Activated T-cell treated with anti-CD3 and anti-CD28 coated beads, Interleukin-2, amount 50 U/mL, for 1 hour (primary cell): Measurements from ENCODE around the gene ZNF528.
A peak's percentile ranks its signal among the peaks of the same experiment; 100 is the strongest.

Source experiments
- DNase-seq: peaks from one replicate; pipeline ENCODE4 v3.0.0-alpha.2; 2020

ZNF528 gene

DNA sequence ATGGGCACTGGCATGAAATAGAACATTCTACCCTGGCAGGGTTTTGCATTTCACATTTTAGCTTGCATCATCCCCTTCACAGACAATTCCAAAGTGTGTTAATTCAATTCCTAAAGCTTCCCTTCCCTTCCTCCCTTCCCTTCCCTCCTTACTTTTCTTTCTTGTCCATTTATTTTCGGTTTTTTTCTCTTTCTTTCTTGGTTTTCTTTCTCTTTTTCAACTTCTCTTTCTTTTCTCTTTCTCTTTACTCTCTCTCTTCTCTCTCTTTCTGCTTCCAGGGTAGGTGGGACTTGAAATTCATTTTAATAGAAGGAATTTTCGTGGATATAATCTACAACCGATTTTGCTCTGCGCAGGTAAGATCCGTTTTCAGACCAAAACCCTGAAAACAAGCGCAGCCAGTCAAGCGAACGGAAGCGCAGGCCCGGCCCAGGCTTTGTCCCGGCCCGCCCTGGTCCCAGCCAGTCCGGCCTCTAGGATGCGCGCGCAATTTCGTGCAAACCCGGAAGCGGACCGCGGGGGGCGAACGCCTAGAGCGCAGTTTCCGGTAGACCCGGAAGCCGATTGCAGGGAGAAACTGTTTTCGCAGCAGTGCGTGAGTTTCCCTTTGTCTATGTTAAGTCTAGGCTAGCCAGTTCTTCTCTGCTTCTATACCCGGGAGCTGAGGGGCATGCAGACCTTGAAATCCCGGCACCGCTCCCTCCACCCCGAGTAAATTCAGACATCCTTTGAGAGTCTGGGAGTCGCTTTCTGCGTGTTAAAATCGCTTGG lies at the start of gene ZNF528:
Gene ZNF528 (plus strand): TSS at position 540 of the 771 bp plus-strand sequence. CDS start 4,165 bp downstream, outside the sequence.
- peak; percentile 91 for DNase-seq

DNA sequence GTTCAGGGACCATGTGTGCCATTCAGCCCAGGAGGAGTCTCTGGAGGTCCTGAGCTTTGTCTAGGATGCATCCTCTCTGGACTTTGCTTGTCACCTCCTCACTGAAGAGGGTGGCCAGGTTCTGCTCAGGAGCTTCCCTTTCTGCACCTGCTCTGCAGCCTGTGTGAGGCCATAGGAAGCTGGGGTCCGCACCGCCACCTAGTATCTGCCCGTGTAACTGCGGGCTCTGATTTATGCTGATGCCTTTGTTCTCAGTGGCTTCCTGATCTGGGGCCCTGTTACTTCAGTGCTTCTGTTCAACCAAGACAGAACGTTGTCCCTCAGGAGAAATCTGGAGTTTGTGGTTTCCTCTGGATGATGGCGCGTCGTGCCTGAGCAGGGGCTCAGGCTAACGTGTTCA lies 46.1 kb upstream of the ZNF528 start:
- DNase-seq: no peak

DNA sequence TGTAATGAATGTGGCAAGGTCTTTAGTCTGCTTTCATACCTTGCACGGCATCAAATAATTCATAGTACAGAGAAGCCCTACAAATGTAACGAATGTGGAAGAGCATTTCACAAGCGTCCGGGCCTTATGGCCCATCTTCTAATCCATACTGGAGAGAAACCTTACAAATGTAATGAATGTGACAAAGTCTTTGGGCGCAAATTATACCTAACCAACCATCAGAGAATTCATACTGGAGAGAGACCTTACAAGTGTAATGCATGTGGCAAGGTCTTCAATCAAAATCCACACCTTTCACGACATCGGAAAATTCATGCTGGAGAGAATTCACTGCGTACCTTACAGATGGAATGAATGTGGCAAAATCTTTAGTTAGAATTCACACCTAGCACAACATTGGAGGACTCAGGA lies 31.2 kb upstream of the ZNF528 start:
- no peak for DNase-seq

DNA sequence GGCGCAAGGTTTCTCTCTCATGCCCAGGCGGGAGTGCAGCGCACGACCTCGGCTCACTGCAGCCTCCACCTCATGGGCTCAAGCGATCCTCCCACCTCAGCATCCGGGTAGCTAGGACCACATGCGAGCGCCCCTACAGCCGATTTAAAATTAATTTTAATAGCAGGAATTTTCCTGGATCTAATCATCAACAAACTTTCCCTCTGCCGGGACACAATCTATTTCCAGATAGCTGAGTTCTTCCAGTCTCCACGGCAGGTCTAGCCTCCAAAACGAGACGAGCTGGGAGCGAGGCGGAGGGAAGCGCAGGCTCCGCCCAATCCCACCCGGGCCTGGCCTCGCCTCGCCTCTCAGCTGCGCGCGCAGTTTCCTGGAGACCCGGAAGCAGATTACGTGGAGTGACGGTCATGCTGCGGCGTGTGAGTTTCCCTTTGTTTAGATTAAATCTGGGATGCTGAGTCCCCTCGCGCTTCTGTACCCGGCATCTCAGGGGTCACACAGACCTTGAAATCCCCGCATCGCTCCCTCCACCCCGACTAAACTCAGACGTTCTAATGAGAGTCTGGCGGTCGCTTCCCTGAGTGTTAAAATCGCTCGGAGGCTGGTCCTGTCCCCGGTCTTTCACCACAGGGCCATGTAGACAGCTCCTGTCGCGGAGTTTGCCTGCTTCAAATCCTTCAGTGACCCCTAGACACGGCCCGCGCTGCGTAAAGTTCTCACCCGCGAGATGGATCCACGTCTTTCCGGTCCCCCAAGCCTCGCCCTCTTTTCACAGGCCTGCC lies 27.9 kb upstream of the ZNF528 start, which contains the start of gene ZNF880:
Gene ZNF880 (plus strand): TSS at position 365 of the 782 bp plus-strand sequence. CDS start 43 bp downstream, at position 408.
- peak; percentile 85 for DNase-seq

DNA sequence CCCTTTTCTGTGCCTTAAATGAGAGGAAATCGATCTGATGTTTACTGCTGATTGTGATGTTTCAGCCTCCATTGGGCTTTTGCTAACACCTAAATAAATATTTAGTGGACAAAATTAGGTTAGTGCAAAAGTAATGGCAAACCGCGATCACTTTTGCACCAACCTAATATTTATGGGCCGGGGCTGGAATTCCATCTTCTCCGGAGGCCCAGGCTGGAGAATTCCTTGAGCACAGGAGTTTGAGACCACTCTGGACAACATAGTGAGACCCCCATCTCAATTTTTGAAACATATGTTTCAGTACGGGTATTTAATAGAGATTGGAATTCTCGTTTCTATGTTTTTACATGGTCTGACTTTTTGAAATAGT lies 27.3 kb upstream of the ZNF528 start:
- no peak for DNase-seq

DNA sequence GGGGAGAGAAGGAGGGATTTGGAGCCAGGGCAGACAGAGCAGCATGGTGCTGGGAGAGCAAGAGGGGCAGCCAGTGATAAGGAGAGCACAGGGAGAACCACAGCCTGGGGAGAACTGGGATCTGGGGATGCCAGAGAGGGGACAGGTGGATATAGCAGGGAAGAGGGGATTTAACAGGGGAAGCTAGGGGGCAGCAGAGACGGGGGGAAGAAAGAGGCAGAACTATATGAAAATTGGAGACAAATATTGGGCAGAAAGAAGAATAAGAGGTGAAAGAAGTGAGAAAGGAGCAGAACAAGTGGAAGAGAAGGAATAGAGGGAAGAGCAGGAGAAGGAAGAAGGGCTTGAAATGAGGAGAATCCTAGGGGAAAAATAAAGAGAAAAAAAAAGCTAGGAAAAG lies 6.5 kb upstream of the ZNF528 start:
- DNase-seq: no peak

DNA sequence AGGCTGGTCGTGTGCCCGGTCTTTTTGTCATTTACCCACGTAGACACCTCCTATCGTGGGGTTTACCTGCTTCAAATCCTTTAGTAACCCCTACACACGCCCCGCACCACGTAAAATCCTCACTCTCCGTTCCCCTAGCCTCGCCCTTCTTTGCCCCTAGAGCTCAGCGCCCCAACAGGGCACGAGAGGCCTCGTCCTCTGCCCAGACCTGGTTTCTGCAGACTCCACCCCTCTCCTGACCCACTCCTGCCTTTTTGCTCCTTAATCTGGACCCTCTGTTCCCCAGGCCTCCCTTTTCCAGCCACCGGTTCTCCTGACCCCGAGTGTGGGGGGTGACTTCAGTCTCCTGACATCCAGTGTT lies 412 bp downstream of the ZNF528 start:
- DNase-seq: no peak

DNA sequence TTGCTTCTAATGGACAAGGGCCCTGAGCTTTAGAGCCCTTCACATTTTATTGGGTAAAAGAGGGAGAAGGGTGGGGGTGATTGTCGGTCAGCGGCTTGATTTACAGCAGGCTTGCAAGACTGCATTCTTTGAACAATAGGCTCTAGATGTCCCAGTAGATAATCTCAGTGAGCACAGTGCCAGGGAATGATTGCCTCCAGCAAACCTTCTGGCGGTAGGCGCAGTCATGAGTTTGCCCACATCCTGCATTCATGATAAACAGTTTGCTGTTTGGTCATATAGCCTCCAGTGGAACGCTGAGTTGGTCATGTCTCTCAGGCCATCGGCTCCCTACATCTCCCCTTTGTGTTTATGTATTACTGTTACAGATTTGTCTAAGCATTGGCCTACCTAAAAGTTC lies 12.6 kb downstream of the ZNF528 start:
- DNase-seq: no peak

DNA sequence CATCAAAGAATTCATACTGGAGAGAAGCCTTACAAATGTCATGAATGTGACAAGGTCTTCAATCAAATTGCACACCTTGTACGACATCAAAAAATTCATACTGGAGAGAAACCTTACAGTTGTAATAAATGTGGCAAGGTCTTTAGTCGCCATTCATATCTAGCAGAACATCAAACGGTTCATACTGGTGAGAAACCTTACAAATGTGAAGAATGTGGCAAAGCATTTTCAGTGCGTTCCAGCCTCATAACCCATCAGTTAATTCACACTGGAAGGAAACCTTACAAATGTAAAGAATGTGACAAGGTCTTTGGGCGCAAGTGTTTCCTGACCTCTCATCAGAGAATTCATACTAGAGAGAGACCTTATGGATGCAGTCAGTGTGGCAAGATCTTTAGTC lies 18.1 kb downstream of the ZNF528 start:
- no peak for DNase-seq

DNA sequence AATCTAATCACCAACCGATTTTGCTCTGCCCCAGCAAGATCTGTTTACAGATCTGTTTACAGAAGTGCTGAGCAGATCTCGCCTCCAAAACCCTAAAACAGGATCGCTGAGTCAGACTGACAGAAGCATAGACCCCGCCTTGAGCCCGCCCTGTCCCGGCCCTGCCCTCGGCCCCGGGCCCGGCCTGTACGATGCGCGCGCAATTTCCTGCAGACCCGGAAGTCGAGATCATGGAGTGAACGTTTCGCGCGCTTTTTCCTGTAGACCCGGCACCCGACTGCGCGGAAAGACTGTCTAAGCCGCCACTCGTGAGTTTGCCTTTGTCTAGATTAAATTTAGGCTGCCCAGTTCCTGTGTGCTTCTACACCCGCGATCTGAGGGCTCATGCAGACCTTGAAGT lies 31.3 kb downstream of the ZNF528 start, which contains the start of gene ZNF534:
Gene ZNF534 (plus strand): TSS at position 212 of the 400 bp plus-strand sequence. CDS start 2,327 bp downstream, outside the sequence.
- no peak for DNase-seq

DNA sequence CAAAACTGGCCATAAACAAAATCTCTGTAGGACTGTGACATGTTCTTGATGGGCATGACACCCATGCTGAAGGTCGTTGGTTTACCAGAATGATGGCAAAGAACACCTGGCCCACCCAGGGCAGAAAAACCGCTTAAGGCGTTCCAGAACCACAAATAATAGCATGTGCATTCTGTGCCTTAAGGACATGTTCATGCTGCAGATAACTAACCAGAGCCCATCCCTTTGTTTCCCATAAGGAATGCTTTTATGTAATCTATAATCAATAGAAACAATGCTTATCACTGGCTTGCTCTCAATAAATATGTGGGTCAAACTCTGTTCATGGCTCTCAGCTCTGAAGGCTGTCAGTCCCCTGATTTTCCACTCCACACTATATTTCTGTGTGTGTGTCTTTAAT lies 44.5 kb downstream of the ZNF528 start:
- no peak for DNase-seq

DNA sequence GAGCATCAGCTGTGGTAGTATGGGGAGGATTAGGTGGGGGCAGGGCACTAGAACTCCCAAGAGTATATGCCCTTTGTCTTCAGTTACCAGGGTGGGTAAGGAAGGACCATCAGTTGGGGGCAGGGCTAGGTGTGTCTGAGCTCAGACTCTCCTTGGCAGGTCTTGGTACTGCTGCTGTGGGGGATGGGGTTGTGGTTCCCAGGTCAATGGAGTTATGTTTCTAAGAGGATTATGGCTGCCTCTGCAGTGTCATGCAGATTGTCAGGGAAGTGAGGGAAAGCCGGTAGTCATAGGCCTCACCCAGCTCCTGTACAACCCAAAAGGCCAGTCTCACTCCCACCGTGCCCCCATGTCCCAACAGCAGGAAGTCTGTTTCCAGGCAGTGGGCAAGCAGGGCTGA lies 46.9 kb downstream of the ZNF528 start:
- DNase-seq: no peak

DNA sequence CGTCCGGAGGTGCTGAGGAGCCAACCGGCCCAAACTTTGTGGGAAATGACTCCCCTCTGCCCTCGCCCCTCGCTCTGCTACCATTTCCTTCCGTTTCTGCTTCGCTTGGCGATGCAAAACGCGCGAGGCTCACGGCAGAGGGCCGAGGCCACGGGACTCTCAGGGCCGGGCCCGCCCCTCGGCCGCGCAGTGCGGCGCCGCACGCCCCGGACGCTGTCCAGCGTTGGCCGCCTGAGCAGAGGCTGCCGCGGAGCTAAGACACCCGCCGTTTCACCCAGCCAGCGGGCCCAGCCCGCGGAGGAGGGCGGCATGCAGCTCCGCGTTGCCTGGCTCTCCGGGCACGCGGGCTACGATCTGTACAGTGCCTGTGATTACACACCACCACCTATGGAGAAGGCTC lies 53.6 kb downstream of the ZNF528 start:
- no peak for DNase-seq

DNA sequence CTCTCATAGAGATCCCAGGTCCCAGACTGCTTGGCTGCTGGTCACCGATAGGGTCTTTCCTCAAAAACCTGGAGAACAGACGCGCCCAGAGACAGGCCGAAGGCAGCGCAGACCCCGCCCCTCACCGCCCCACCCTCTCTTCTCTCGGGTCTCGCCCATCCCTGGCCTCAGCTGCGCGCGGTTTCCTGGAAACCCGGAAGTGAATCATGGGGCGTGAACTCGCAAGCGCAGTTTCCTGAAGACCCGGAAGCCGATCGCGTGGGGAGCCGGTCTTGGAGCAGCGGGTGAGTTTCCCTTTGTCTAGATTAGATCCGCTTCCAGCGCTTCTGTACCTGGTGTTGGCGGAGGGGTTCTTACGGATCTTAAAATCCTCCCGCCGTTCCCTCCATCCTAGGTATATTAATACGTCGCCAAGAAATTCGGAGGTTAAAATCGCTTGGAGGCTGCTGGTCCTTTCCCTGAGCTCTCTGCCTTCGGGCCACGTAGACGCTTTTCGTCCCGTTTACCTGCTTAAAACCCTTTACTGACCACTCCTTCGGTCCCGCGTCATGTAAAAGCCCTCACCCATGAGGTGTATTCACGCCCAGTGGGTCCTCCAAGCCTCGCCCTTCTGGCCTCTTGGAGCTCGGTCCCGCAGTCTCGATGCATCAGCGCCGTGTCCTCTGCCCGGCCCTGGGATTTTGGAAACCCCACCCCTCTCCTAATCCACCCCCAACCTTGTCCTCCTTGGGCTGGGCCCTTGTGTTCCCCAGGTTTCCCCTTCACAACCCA lies 55.9 kb downstream of the ZNF528 start, which contains the start of gene ZNF578:
Gene ZNF578 (plus strand): TSS at position 230 of the 771 bp plus-strand sequence. CDS start 48,293 bp downstream, outside the sequence.
- DNase-seq: peak; percentile 56

DNA sequence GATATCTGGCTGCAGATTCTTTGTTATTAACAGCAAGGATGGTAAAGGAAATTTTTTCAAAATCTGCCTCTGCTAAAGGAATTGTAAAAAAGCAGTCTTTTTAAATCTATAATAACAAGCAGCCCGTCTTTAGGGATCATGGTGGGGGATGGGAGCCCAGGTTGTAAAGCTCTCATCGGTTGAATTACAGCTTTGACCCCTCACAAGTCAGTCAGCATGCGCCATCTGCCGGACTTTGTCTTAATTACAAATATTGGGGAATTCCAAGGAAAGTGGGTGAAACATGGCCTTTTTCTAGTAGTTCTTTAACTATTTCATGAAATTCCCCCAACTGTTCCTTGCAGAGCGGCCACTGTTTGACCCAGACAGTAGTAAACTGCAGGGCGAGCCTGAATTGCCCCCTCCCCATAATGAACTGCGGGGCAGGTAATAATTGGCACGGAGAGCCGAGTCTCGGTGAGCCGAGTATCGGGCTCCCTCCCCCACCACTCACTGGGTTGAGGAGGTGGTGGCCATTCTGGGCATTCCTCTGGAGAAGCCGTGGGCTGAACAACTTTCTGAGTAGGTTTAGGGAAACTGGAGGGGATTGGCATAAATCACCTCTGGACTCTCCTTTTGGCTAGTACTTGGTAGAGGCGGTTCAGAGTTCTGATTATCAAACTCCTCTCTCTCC lies 67.3 kb downstream of the ZNF528 start:
- DNase-seq: no peak
